ENCODE data around the gene SLC9A8.

The SLC9A8 gene

DNA sequence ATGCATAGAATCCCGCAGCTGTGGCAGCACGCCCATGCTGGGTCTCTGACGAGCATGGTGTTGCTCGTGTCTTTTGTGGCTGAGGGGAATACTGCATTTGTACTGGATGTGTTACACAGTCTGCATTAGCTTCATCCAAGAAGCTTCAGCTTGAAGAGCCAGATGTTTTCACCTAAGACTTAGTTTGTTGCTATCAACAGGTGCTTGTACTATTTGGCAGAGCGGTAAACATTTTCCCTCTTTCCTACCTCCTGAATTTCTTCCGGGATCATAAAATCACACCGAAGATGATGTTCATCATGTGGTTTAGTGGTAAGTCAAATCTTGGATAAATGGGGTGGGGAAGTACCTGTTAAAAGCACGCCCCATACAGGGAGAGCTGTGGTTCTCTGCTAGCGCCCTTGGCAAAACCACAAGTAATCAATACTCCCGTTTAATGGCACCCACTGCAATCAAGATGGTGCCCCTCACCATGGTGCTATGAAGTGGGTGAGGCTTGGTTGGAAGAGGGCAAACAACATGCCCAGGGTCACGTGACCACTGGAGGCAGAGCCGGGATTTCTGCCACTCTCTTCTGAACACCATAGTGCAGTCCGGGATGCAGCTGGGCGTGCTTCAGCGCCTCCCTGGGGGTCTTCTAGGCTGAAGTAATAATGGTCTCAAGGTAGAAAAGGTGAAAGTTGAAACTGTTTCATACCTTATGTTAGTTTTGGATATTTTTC is 68.3 kb downstream of the SLC9A8 start:
- no peak for TF ChIP-seq GATA1 (IDR thresholded peaks at IDR 0.05; ENCODE audit: low read depth, low read length)
- TF ChIP-seq POLR2A (IDR thresholded peaks at IDR 0.05; ENCODE audit: low read length), result no peak
- DNase-seq, result no peak

DNA sequence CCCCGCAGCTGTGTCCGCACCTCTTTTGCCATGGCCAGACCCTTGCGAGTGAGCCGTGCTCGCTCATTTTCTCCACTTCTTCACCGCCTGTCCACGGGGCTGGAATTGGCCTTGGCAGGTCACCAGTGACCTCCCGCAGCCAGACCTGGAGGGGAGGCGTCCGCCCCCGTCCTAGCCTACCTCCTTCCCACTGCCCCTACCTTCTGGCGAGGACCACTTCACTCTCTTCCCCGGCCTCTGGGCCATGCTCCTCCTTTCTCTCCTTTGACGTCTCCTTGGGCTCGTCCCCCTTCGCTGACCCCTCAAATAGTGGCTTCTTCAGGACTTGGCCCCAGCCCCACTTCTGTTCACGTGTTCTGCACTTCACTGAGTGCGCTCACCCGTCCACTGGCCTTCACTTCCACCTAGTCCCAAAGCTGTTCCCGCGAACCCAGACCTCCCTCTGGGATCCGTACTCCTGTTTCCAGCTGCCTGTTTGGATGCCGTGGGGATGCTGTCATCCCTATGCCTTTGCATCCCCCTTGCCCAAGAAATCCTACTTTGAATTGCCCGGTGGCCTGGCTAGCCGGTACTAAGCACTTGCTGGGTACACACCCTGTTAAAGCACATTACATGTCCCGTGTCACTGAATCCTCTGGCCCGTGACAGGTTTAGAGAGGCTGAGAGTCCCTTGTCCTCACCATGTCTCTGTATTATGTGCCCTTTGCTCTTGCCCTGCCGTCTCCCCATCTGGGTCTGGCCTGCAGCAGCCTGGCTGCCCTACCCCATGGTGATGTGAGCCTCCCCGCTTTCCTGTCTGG is 69.7 kb downstream of the SLC9A8 start:
- TF ChIP-seq POLR2A (IDR thresholded peaks at IDR 0.05; ENCODE audit: low read length) (no peak), GATA1 (IDR thresholded peaks at IDR 0.05; ENCODE audit: low read depth, low read length) (no peak)
- no peak for DNase-seq

DNA sequence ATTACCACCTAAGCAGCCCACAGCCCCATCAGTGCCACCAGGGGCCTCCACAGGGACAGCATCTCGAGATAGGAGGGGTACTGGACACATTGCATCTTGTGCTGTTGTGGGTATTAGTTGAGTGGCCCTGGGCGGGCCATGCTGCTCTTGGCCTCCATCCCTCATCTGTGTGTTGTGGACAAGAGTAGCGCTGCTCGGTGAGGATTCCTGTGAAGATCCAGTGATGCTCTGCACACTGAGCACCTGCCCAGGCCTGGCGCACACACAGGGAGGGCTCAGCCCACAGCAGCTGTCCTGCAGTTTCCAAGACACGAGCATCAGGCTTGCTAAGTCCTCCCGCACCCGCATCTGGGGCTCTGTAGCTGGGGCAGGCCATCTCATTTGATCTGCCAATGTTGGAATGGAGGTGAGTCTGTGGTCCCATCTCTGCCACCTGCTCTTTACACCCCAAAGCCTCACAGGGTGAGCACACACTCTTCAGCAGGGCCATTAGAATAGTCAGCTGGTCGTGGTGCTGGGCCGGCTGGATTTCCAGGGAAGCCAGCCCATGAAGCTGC is 70.7 kb downstream of the SLC9A8 start:
- no peak for DNase-seq
- no peak for TF ChIP-seq GATA1 (IDR thresholded peaks at IDR 0.05; ENCODE audit: low read depth, low read length)
- TF ChIP-seq POLR2A (IDR thresholded peaks at IDR 0.05; ENCODE audit: low read length), result no peak

DNA sequence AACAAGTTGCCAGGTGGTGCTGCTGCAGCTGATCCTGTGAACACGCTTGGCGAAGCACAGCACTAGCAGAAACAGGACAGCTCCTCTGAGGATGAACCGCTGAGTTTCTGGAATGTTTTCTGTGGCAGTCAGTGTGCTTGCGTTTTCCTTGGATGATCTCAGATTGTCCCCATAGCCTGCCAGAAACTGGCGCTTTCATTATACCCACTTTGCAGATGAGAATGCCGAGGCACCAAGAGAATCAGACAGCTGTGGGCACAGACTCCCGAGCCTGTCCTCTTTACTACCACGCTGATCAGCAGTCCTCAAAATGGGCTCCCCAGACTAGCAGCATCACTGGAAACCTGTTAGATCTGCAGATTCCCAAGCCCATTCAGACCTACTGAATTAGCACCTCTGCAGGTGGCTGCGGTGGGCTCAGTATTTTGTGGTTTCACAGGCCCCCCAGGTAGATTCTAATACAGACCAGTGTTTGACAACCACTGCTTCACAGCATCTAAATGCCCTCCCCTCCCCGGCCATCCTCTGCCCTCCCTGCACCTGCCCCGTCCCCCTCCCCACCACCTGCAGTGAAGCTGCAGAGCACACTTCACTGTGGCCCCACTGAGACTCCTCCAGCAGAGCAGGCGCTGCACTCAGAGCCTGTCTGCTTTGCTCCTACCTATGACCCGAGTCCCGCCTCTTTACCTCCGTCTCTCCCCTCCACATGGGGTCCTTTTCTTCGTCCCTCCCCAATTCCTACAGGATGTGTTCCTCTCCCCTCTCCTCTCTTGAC is 73.1 kb downstream of the SLC9A8 start:
- TF ChIP-seq POLR2A (IDR thresholded peaks at IDR 0.05; ENCODE audit: low read length), result no peak
- no peak for TF ChIP-seq GATA1 (IDR thresholded peaks at IDR 0.05; ENCODE audit: low read depth, low read length)
- no peak for DNase-seq

DNA sequence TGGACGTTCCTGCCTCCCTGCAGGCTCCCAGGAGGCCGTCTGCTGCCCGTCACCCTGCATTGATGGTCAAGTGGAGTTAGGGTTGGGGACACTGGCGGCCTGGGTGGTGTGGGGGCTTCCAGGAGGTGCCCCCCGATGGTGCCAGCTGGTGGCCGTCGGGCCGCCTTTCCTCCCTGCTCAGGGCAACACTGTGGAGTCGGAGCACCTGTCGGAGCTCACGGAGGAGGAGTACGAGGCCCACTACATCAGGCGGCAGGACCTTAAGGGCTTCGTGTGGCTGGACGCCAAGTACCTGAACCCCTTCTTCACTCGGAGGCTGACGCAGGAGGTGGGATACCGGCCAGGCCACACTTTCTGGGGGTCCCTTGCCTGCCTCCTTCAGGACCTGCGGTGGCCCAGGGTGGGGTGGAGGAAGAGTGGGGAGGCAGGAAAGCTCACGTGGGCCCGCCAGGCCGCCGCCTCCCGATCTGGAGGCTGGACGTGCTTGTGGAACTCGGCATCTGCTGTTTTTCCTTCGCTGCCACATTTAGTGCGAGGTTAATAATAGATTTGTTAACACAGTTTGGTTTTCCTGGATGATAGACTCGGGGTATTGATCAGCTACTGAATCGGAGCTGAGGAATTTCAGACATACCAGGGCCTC is 74.1 kb downstream of the SLC9A8 start:
- DNase-seq, result no peak
- TF ChIP-seq POLR2A (IDR thresholded peaks at IDR 0.05; ENCODE audit: low read length) (no peak), GATA1 (IDR thresholded peaks at IDR 0.05; ENCODE audit: low read depth, low read length) (no peak)

DNA sequence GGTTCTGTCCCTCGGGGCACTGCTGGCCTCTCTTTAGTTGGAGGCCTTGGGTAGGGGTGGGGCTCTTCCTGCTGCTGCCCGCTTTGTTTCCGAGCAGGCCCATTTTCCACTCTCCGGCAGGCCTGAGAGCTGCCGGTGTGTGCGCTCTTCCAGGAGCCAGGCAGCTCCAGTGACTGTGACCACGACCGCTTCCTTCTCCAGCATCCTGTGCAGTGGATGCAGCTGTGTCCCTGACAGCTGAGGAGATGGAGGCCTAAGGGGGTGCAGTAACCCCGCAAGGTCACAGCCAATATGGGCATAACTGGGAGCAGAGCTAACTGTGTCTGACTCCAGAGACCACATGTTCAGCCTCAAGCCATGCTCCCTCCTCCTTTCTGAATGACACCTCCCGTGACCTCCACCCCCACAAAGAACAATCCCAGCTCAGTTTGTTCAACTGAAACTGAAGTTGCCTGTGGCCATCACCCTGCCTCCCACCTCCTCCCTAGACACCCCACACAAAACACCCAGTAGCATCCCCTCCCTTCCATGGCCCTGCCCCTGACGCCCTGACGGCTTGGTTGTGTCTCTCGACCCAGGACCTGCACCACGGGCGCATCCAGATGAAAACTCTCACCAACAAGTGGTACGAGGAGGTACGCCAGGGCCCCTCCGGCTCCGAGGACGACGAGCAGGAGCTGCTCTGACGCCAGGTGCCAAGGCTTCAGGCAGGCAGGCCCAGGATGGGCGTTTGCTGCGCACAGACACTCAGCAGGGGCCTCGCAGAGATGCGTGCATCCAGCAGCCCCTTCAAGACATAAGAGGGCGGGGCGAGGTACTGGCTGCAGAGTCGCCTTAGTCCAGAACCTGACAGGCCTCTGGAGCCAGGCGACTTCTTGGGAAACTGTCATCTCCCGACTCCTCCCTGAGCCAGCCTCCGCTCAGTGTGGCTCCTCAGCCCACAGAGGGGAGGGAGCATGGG is 74.9 kb downstream of the SLC9A8 start:
- TF ChIP-seq GATA1 (IDR thresholded peaks at IDR 0.05; ENCODE audit: low read depth, low read length) (no peak), POLR2A (IDR thresholded peaks at IDR 0.05; ENCODE audit: low read length) (no peak)
- no peak for DNase-seq

DNA sequence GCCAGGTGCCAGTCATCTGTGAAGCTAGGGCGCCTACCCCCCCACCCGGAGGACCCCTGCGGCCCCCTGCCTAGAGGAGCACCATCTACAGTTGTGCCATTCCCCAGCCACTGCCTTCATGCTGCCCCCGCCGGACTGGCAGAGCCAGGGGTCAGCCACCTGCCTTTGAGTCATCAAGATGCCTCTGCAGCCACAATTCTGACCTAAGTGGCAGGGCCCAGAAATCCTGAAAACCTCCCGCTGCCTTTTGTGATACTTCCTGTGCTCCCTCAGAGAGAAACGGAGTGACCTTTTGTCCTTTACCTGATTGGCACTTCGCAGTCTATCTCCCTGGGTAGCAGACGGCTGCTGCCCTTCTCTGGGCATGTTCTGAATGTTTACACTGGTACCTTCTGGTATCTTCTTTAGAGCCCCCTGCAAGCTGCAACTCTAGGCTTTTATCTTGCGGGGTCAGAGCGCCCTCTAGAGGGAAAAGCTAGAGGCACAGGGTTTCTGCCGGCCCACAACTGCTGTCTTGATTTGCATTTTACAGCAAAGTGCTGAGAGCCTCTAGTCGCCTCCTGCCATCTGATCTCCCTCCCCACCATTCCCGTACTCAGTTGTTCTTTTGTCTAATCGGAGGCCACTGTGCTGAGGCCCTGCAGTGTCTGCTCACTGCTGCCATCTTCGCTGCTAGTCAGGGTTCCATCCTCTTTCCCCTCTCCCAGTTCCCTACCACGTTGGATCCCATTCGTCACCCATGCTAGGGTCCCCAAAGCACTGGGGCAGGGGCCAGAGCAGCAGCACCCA is 75.8 kb downstream of the SLC9A8 start:
- TF ChIP-seq POLR2A (IDR thresholded peaks at IDR 0.05; ENCODE audit: low read length) (no peak), GATA1 (IDR thresholded peaks at IDR 0.05; ENCODE audit: low read depth, low read length) (no peak)
- peak; percentile 65 to 82 for DNase-seq

DNA sequence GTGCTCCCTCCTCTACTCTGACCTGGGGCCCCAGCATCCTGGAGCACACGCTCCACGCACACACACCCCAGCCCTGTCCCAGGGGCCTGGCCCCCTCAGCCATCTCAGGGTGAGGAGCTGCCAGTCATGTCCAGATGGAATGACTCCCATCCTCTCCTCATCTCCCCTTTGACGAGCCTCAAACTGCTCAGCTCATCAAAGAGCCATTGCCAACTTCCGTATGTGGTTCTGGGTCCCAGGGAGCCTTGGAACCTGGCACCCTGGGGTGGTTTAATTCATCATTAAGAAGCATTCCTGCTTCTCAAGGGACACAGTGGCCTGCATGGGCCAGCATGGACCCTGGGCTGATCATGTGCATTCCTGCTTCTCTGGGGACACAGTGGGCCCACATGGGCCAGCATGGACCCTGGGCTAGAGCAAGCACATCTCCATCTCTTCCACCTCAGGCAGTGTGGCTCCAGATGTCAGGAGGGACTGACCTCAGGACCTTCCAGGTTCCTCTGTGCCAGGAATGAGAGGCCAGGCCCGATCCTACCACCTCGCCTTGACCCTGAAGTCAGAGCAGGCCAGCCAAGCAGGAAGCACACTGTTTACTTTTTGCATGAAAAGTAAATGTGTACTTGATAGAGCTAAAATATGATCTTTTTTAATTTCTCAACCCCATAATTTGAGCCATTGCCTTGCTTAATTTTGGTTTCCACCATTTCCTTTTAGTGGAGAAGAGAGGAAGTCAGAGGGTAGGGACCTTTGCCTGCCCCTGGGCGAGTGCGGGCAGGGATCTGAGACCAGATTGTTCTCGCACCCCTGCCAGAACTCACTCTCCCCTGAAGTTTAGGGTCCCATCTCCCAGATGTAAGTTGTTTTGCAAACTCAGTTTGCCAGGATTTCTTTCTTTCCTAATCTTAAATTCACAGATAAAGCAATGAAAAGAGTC is 76.6 kb downstream of the SLC9A8 start:
- TF ChIP-seq POLR2A (IDR thresholded peaks at IDR 0.05; ENCODE audit: low read length), result no peak
- DNase-seq, result no peak

DNA sequence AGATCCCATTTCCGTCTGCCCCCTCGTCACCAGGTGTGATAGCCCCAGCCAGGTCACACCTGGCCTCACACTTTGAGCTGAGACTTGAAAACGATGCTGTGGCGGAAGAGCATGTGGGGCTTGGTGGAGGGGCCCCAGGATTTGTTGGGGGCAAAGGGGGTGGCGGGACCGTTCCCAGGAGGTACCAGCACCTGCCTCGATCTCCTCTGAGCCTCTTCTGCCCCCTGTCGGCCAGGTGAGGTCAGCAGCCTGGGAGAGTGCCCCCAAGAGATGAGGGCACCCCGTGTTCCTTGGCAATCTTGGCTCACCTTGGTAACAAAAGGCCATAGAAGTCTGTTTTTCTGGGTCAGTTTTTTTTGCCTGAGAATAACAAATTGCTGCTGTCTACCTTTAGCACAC is 77.3 kb downstream of the SLC9A8 start:
- no peak for TF ChIP-seq GATA1 (IDR thresholded peaks at IDR 0.05; ENCODE audit: low read depth, low read length)
- TF ChIP-seq POLR2A (IDR thresholded peaks at IDR 0.05; ENCODE audit: low read length), result no peak
- DNase-seq, result no peak

DNA sequence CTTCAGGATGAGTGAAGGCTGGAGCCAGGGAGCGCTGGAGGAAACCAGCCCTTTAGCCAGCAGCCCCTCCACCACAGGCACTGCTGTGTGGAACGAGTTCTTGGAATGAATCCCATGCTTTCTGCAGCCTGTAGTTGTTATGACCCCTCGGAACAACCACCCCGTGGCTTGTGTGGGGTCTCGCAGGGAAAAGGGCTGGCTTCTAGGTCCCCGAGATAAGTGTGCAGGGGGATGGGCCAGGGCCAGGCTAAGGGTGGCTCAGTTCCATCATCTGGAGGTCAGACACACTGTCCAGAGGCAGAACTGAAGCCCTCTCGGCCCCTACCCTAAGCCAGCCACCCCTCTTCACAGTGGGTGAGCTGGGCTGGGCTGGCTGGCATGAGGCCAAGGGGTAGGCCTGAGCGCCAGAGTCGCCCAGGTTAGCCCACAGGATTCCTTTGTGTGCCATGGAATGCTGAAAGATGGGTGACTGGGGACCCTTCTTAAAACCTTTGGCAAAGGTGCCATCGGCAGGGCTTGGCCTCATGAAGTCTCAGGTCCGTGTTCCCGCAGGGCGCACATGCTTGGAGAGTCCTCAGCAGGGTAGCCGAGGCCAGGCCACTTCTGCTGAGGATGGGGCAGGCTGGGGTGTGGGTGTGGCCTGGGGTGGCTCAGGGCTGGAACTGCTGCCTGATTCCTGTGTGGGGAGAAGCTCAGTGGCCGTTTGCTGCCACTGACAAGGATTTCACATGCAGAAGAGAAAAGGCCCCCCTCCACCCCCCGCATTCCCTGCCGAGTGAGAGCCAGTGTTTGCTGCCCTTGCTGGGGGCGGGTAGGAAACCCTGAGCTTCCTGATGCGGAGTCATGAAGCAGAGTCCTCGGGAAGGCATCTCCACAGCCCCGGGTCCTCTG is 78.1 kb downstream of the SLC9A8 start:
- DNase-seq, result no peak
- TF ChIP-seq POLR2A (IDR thresholded peaks at IDR 0.05; ENCODE audit: low read length), result no peak
- TF ChIP-seq GATA1 (IDR thresholded peaks at IDR 0.05; ENCODE audit: low read depth, low read length), result no peak

Data from erythroblast (primary cell).